Superior temporal gyrus (tissue), 1 donor: ENCODE measurements around the gene ALDH1A3.

Experiments used
- DNase-seq: peaks from one replicate; pipeline ENCODE4 v3.0.0-alpha.2; 2016; ENCODE audit errors: extremely low spot score

The ALDH1A3 gene

DNA sequence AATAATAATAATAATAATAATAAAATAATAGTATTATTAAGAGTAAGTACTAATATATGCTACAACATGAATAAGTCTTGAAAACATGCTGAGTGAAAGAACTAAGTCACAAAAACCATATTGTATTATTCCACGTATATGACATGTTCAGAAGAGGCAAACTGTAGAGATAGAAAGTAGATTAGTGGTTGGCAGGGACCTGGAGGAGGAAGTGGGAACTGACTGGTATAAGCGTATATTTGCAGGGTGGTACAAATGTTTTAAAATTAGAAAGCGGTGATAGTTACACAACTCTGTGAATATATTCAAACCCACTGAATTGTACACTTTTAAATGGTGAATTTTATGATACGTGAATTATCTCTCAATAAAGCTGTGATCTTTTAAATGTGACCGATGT lies 72.3 kb downstream of the ALDH1A3 start:
- DNase-seq: no peak

DNA sequence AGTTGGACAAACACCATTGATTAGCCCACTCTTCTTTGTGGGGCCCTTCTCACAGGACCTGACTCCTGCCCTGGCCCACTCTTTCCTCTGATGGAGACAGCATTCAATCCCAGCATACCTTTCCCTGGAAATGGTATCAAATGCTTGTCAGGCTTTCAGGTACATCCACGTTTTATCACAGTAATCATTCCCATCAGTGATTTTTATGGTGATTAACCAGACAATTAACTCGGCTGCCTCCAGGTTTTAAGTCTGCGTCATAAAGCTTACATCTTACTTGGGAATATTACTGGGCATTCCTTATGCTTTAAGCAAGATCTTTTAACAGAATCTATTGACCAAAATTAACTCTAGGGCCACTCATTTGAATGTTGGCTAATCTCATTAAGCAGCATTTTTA lies 72.9 kb downstream of the ALDH1A3 start:
- DNase-seq: no peak

DNA sequence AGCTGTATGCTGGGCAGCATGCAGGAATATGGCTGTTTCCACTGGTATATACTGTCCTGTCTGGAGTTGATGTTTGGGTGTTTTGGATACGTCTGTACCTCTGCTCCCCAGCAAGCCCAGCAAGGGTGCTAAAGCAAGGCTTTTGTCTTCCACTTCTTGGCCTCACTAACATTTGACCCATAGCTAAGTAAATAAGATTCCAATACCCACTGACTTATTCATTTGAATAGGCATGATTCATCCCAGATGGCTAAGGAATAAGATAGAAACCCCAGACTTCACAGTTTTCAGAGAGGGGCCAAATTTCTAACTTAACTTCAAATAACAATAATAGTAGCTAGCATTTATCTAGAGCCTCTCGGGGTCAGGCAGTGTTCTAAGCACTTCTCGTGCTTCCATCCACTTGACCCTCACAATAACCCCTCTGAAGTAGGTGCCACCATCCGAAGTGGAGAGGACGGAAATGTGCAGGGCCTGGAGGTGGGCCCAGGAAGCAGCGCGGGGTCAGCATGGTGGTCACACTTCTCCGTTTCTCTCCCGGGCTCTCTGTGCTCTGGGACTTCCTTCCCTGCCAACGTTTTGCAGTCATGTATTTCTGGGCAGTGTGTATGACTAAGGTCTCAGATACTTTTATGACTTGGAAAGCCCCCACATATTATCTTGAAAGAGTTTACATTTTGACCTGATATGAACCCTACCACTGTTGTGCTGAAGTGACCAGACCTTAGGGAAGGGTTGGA lies 78.9 kb downstream of the ALDH1A3 start:
- DNase-seq: no peak

DNA sequence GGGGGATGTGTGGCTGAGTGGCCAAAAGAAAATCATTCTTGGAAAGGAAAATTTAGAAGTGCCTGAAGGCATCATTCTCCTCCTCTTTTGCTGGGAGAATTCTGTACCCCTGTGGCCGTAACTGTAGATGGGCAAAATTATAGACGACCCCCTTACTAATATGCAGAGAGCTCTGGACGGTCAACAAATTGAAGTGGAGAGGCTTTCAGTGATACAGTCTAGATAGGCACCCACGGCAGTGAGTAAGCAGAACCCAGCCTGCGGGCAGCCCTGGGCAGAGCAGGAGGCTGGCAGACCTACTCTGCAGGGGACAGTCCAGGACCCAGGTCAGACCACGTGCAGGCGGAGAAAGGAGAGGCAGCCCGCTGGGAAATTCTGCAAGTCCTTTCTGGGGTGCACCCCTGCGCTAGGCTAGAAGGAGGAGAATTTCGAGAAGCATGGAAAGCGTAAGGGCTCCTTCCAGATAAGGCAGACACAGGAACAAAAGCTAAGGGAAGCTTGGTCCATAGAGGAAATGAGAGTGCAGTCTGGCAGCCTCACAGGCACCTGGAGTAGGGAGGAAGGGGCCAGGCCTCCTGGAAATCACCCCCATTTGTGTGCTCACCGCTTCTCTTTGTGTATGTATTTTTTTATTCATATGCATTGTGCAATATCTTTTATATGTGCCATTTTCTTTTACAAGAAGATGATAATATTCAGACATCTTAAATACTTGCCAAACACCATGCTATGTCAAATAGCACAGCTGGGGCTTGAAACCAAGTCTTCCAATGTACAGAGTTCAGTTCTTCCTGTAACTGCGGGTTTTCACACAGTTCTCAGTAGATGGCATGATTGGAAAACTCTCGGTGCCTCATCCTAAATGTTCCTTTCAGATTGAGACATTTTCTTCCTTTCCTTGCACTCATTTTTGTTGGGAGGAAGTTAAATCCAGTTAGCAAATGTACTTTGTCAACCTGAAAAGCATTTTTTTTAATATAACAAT lies 79.7 kb downstream of the ALDH1A3 start:
- DNase-seq: no peak
